Fibroblast of lung (primary cell): Measurements from ENCODE around the gene PRDM7.

Source experiments
- EZH2 ChIP-seq: IDR thresholded peaks from 2 replicates; pipeline ENCODE4 v1.5.1; 2012; ENCODE audit warnings: low read length, control low read depth, mild to moderate bottlenecking; ENCODE audit errors: missing control alignments
- TF ChIP-seq, protein P1 (sequence below), 2 donors: IDR thresholded peaks in 1 of 2; conservative IDR thresholded peaks in 1 of 2; 1 replicate in 1 of 2; 2 replicates in 1 of 2; pipeline ENCODE4 v1.5.1; 2011 to 2012; ENCODE audit warnings: low read length in 2 of 2, control low read depth in 1 of 2, inconsistent platforms in 1 of 2, low read depth in 1 of 2, mild to moderate bottlenecking in 1 of 2

GRCh38 chr16:90015586-90016338 lies 61.4 kb downstream of the PRDM7 start:
- TF ChIP-seq, protein P1, sequence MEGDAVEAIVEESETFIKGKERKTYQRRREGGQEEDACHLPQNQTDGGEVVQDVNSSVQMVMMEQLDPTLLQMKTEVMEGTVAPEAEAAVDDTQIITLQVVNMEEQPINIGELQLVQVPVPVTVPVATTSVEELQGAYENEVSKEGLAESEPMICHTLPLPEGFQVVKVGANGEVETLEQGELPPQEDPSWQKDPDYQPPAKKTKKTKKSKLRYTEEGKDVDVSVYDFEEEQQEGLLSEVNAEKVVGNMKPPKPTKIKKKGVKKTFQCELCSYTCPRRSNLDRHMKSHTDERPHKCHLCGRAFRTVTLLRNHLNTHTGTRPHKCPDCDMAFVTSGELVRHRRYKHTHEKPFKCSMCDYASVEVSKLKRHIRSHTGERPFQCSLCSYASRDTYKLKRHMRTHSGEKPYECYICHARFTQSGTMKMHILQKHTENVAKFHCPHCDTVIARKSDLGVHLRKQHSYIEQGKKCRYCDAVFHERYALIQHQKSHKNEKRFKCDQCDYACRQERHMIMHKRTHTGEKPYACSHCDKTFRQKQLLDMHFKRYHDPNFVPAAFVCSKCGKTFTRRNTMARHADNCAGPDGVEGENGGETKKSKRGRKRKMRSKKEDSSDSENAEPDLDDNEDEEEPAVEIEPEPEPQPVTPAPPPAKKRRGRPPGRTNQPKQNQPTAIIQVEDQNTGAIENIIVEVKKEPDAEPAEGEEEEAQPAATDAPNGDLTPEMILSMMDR (conservative IDR thresholded peaks at IDR 0.05 in 1 of 2, IDR thresholded peaks at IDR 0.05 in 1 of 2; ENCODE audit: low read depth in 1 of 2, low read length in 2 of 2) = no peak
- no peak for TF ChIP-seq EZH2
